RWPE1 (cell line): Measurements from ENCODE around the gene KIF23.
"Not testable (repeated sequence)": the region's sequence is repeated elsewhere in the genome, so short reads cannot be mapped to it uniquely, and the experiment has no call there.

Experiments
- CTCF ChIA-PET: fragments of 350-600 bp; sonication (Branson Sonifier 250); formaldehyde crosslinking; extraction: SDS; loops from one replicate; lab custom pipeline; 2021; lab: Yijun Ruan, JAX
- POLR2A ChIA-PET: fragments of 400-600 bp; formaldehyde crosslinking; extraction: SDS; loops from one replicate; lab custom pipeline; 2020; ENCODE audit warnings: antibody characterized with exemption; ENCODE audit not compliant: low non-redundant PET; lab: Yijun Ruan, JAX
- DNase-seq: peaks from one replicate; pipeline ENCODE4 v3.0.0; 2012; ENCODE audit warnings: low spot score
- H3K27ac ChIP-seq: fragments of 450-650 bp; 2 replicates; pipeline ENCODE4 v1.5.1; 2017
- CTCF ChIP-seq: fragments of 450-650 bp; conservative IDR thresholded peaks from 2 replicates; pipeline ENCODE4 v1.5.1; 2017; ENCODE audit warnings: low read depth, mild to moderate bottlenecking

The KIF23 gene

GRCh38 chr15:69377216-69377970 lies 36.8 kb upstream of the KIF23 start:
- DNase-seq, result no peak
- CTCF ChIA-PET, result interaction anchor here (0.7 kb wide), 1 partner anchor 92 kb away, joined by 4 read pairs; no protein-coding TSS in a partner anchor
- TF ChIP-seq CTCF, result no peak
- POLR2A ChIA-PET, result no interaction called here
- no peak overlapping the region for H3K27ac ChIP-seq

GRCh38 chr15:69380100-69380725 lies 33.9 kb upstream of the KIF23 start:
- no peak for DNase-seq
- CTCF ChIA-PET, result interaction anchor here (1.2 kb wide), 1 partner anchor 14 kb away, joined by 5 read pairs; no protein-coding TSS in a partner anchor
- no peak for TF ChIP-seq CTCF
- H3K27ac ChIP-seq, result no peak overlapping the region
- POLR2A ChIA-PET, result no interaction called here

GRCh38 chr15:69380726-69381105 lies 33.4 kb upstream of the KIF23 start:
- POLR2A ChIA-PET, result no interaction called here
- no peak overlapping the region for H3K27ac ChIP-seq
- CTCF ChIA-PET, result interaction anchor here (1.2 kb wide), 1 partner anchor 14 kb away, joined by 5 read pairs; no protein-coding TSS in a partner anchor
- DNase-seq, result no peak
- TF ChIP-seq CTCF, result no peak

GRCh38 chr15:69382176-69382575 lies 32.0 kb upstream of the KIF23 start:
- DNase-seq, POLR2A ChIA-PET, H3K27ac ChIP-seq: not testable (repeated sequence)
- CTCF ChIA-PET, result interaction anchor here (1.1 kb wide), 1 partner anchor 13 kb away, joined by 4 read pairs; no protein-coding TSS in a partner anchor

GRCh38 chr15:69384066-69384465 lies 30.1 kb upstream of the KIF23 start:
- POLR2A ChIA-PET, CTCF ChIA-PET: not testable (repeated sequence)

GRCh38 chr15:69384626-69385598 lies 29.2 kb upstream of the KIF23 start:
- DNase-seq, result no peak
- CTCF ChIA-PET, result no interaction called here
- POLR2A ChIA-PET, result no interaction called here
- TF ChIP-seq CTCF, result no peak
- no peak overlapping the region for H3K27ac ChIP-seq

More at GRCh38 chr15:69384066-69384465, 30.1 kb upstream of the KIF23 start:
- DNase-seq, H3K27ac ChIP-seq: not testable (repeated sequence)

- H3K27ac ChIP-seq, result no peak overlapping the region
- ChIA-PET CTCF (no interaction called here), POLR2A (no interaction called here)
- no peak for TF ChIP-seq CTCF
- no peak for DNase-seq
Observed at GRCh38 chr15:69385831-69386230, 28.3 kb upstream of the KIF23 start.
